ENCODE measurements around the gene RGS8. TPM values are rescaled to one million over a fixed set of nuclear protein-coding genes. Genes with fewer than 3 reads are reported as not detected.

Gene RGS8, protein sequence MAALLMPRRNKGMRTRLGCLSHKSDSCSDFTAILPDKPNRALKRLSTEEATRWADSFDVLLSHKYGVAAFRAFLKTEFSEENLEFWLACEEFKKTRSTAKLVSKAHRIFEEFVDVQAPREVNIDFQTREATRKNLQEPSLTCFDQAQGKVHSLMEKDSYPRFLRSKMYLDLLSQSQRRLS
- total RNA-seq (2013; cell fraction: nucleolus; rRNA removed): 0.21 and 0.51 TPM in 2 replicates
- total RNA-seq (2014; rRNA removed): 0.16 and 0.62 TPM in 2 replicates
- 0.36 and 0.41 TPM in 2 replicates for total RNA-seq (2014; rRNA removed; fragmentation: Illumina TruSeq; extraction: Trizol)
- 0.31 and 0.35 TPM in 2 replicates for total RNA-seq (2021)
- not detected for polyA plus RNA-seq (2011; ENCODE audit: low read depth)
- polyA plus RNA-seq (2011; rRNA removed): 0.40 and 0.43 TPM in 2 replicates
- polyA plus RNA-seq (2011; cell fraction: cytosol; rRNA removed): 0.25 and 0.54 TPM in 2 replicates
- 0.21 and 0.42 TPM in 2 replicates for polyA plus RNA-seq (2011; cell fraction: nucleus; rRNA removed)
- polyA plus RNA-seq (2012): 0.03 and 0.10 TPM in 2 replicates
- polyA plus RNA-seq (2014; fragmentation: Illumina TruSeq; extraction: Trizol): 0.14 and 0.56 TPM in 2 replicates
- under 1 TPM; 0.07 to 0.18 TPM for polyA plus RNA-seq (2014; fragmentation: Nextera tagmentation; extraction: Ambion mirVana)
- 0.22 and 0.52 TPM in 2 replicates for polyA plus RNA-seq (2014; rRNA removed)
- under 1 TPM; 0.03 to 0.43 TPM for polyA plus RNA-seq (2016; fragmentation: Nextera tagmentation; extraction: Ambion mirVana)
- polyA minus RNA-seq (2011; rRNA and poly(A)+ RNA removed): 0.26 and 1.5 TPM in 2 replicates
- 0.52 TPM in 1 of 2 replicates, not detected in the other for polyA minus RNA-seq (2011; cell fraction: cytosol; rRNA and poly(A)+ RNA removed)
- 0.38 and 0.48 TPM in 2 replicates for polyA minus RNA-seq (2011; cell fraction: nucleus; rRNA and poly(A)+ RNA removed)
- percentile 14 among the genes with signal in this experiment for Bru-seq, nascent RNA
- BruChase-seq, experiment 1, labeled RNA remaining after a 6-hour chase: percentile 3 among the genes with signal in this experiment
- percentile 6 among the genes with signal in this experiment for BruChase-seq, experiment 2, labeled RNA remaining after a 2-hour chase
- long read RNA-seq, experiment 1: 0 reads
- long read RNA-seq, experiment 2, partial matches to known transcripts: 0 of 1 reads
- long read RNA-seq, experiment 2, other reads (novel, unspliced or antisense): 1 of 1 reads

DNA sequence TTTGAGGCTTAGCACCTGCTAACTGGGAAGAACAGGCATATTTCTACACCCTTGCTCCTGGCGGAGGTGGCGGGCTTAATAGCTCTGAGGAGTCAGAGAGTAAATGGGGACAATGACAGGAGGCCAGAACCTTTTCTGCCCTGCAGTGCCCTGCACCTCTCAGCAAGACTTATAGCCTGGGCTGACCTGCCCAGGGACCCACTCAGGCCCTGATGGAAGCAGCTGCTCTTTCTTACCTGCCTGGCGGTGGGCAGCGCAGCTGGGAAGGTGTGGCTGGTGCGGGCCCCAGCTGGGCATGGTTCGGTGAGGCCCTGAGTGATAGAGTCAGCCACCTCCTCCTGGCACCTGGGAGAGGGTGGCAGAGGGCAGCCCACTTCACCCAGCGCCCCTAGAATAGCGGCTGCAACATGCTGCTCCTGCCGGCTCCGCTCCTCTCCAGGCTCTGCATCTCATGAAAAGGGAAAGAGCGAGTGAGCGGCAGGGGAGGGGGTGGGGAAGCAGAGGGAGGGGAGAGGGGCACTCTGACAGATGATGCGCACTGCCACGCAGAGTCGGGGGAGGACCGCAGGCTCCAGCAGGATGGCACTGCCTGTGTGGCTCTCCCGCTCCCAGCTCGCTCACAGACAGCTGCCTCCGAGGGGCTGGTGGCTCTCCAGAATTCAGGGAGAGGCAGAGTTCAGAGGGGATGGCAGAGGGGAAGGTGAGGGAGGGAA, at the start of gene RGS8:
Gene RGS8 (minus strand): TSS at position 472 of the 713 bp plus-strand sequence. CDS start 14,938 bp downstream, outside the sequence.
- POLR2A ChIA-PET: no interaction called here
- CTCF ChIA-PET: interaction anchor here (0.9 kb wide), 1 partner anchor 97 kb away, joined by 3 read pairs; no protein-coding TSS in a partner anchor
- Histone ChIP-seq H3K9me3 (replicated peaks; ENCODE audit: control insufficient read depth, insufficient read depth, low read length) (no peaks in the 10 kb centered on the region), H3K27ac (ENCODE audit: control insufficient read depth, insufficient read depth) (no peak within 1 kb of the TSS), H4K20me1 (ENCODE audit: control insufficient read depth, insufficient read depth) (no peaks in the 10 kb centered on the region), H3K79me2 (ENCODE audit: control insufficient read depth, insufficient read depth, low read length) (no peaks in the 10 kb centered on the region), H2AFZ (ENCODE audit: control insufficient read depth, low read depth, low read length) (no peak within 1 kb of the TSS), H3K4me2 (ENCODE audit: control insufficient read depth, insufficient read depth) (no peak within 1 kb of the TSS), H3K27me3 (replicated peaks in 1 of 2; ENCODE audit: control insufficient read depth in 2 of 2, insufficient read depth in 2 of 2, low read length in 1 of 2) (no peaks in the 10 kb centered on the region; a peak in 1 of 4 replicates), H3K9ac (ENCODE audit: control insufficient read depth, insufficient read depth, low read length) (no peak within 1 kb of the TSS), H3K4me3 (no peak within 1 kb of the TSS), H3K36me3 (ENCODE audit: control insufficient read depth in 2 of 2, insufficient read depth in 2 of 2, low read length in 1 of 2) (no peaks in the 10 kb centered on the region), H3K4me1 (ENCODE audit: control insufficient read depth, insufficient read depth, low read length) (peaks cover 9% of the 10 kb centered on the region; the same call in 1 of the 2 replicates)
- RAD21 ChIA-PET (ENCODE audit: unreplicated experiment): interaction anchor here (0.6 to 4.6 kb wide), 6 partner anchors 36 to 105 kb away, joined by 3 to 31 read pairs (median 5); partner anchors contain the start of gene RGS16
- in situ Hi-C loops (cut with MboI): no loop called here
- DNase-seq (ENCODE audit: low read depth, low spot score) (no peak), FAIRE-seq (no peak), ATAC-seq (no peak)
- SMC1A ChIA-PET (ENCODE audit: uncharacterized antibody, unreplicated experiment): interaction anchor here (0.9 to 7.8 kb wide), 4 partner anchors 81 to 896 kb away, joined by 3 to 58 read pairs (median 3); no protein-coding TSS in a partner anchor
- BruUV-seq (replicated peaks): no TSS peak
- WGBS (ENCODE audit: insufficient coverage, insufficient replicate concordance, low lambda C conversion rate, missing lambda C conversion rate): 64% methylated on average over 15 of the region's 19 CpGs
- intact Hi-C loops (cut with micrococcal nuclease; ENCODE audit: unreplicated experiment): no loop called here
- no peak for TF ChIP-seq STAT1 (conservative IDR thresholded peaks at IDR 0.05)
- no peak for TF ChIP-seq NFYA (IDR thresholded peaks at IDR 0.05; ENCODE audit: borderline replicate concordance, low read depth, low read length)
- no peak for TF ChIP-seq NR2C1 (IDR thresholded peaks at IDR 0.05)
- TF ChIP-seq ZSCAN29 (IDR thresholded peaks at IDR 0.05): no peak
- no peak for TF ChIP-seq MYB (IDR thresholded peaks at IDR 0.05; ENCODE audit: borderline replicate concordance, low read depth, low read length)
- TF ChIP-seq, protein P1, sequence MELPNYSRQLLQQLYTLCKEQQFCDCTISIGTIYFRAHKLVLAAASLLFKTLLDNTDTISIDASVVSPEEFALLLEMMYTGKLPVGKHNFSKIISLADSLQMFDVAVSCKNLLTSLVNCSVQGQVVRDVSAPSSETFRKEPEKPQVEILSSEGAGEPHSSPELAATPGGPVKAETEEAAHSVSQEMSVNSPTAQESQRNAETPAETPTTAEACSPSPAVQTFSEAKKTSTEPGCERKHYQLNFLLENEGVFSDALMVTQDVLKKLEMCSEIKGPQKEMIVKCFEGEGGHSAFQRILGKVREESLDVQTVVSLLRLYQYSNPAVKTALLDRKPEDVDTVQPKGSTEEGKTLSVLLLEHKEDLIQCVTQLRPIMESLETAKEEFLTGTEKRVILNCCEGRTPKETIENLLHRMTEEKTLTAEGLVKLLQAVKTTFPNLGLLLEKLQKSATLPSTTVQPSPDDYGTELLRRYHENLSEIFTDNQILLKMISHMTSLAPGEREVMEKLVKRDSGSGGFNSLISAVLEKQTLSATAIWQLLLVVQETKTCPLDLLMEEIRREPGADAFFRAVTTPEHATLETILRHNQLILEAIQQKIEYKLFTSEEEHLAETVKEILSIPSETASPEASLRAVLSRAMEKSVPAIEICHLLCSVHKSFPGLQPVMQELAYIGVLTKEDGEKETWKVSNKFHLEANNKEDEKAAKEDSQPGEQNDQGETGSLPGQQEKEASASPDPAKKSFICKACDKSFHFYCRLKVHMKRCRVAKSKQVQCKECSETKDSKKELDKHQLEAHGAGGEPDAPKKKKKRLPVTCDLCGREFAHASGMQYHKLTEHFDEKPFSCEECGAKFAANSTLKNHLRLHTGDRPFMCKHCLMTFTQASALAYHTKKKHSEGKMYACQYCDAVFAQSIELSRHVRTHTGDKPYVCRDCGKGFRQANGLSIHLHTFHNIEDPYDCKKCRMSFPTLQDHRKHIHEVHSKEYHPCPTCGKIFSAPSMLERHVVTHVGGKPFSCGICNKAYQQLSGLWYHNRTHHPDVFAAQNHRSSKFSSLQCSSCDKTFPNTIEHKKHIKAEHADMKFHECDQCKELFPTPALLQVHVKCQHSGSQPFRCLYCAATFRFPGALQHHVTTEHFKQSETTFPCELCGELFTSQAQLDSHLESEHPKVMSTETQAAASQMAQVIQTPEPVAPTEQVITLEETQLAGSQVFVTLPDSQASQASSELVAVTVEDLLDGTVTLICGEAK (IDR thresholded peaks at IDR 0.05; ENCODE audit: borderline replicate concordance): no peak
- no peak for TF ChIP-seq RBBP5 (conservative IDR thresholded peaks at IDR 0.05)
- no peak for TF ChIP-seq NR2F1 (conservative IDR thresholded peaks at IDR 0.05)
- TF ChIP-seq NFYB (IDR thresholded peaks at IDR 0.05; ENCODE audit: insufficient read depth, low read depth, low read length): no peak
- no peak for TF ChIP-seq ZBTB33 (IDR thresholded peaks at IDR 0.05)
- no peak for TF ChIP-seq ZNF274 (IDR thresholded peaks at IDR 0.05; ENCODE audit: insufficient read depth, insufficient read length)
- TF ChIP-seq SRF (IDR thresholded peaks at IDR 0.05; ENCODE audit: low read depth in 2 of 2, low read length in 2 of 2): no peak
- no peak for TF ChIP-seq YY1 (IDR thresholded peaks at IDR 0.05; ENCODE audit: low read depth, low read length)
- TF ChIP-seq HCFC1 (IDR thresholded peaks at IDR 0.05; ENCODE audit: low read length): no peak

Data from GM12878 (cell line).